Neutrophil (primary cell): ENCODE results near the gene RTN4.

Experiments used
- H3K27ac ChIP-seq: fragments of 200-600 bp; sonication (generic); 2 replicates; pipeline ENCODE4 v1.5.1; 2016; ENCODE audit warnings: mild to moderate bottlenecking, moderate library complexity
- H3K27me3 ChIP-seq: fragments of 200-600 bp; sonication (generic); 2 replicates; pipeline ENCODE4 v1.6.0; 2016; ENCODE audit warnings: mild to moderate bottlenecking
- H3K36me3 ChIP-seq: fragments of 200-600 bp; sonication (generic); 2 replicates; pipeline ENCODE4 v1.5.1; 2017
- H3K4me1 ChIP-seq, 2 experiments: fragments of 200-600 bp in 1 of 2; sonication (generic) in 1 of 2; 1 replicate in 1 of 2; 2 replicates in 1 of 2; pipeline versions ENCODE4 v1.5.1 to v1.6.1; 2013 to 2016; ENCODE audit warnings: low read depth in 1 of 2, low read length in 1 of 2, mild to moderate bottlenecking in 1 of 2, moderate library complexity in 1 of 2; ENCODE audit not compliant: control insufficient read depth in 1 of 2, insufficient read depth in 1 of 2
- H3K4me3 ChIP-seq, 2 experiments: fragments of 200-600 bp in 1 of 2; sonication (generic) in 1 of 2; 1 replicate in 1 of 2; 2 replicates in 1 of 2; pipeline ENCODE4 v1.5.1; 2013 to 2016; ENCODE audit warnings: low read depth in 1 of 2, low read length in 1 of 2, mild to moderate bottlenecking in 1 of 2, moderate library complexity in 1 of 2
- H3K9me3 ChIP-seq: fragments of 200-600 bp; sonication (generic); 2 replicates; pipeline ENCODE4 v1.5.1; 2016
- CTCF ChIP-seq: fragments of 200-600 bp; sonication (generic); IDR thresholded peaks from 2 replicates; pipeline ENCODE4 v1.5.1; 2016; ENCODE audit warnings: antibody characterized with exemption

RTN4 gene

GRCh38 chr2:54952978-54953456, 97.2 kb downstream of the RTN4 start:
- Histone ChIP-seq H3K4me3 (no peak overlapping the region), H3K4me1 (peaks cover 0 to 10% of the 10 kb centered on the region in 2 experiments), H3K27ac (no peak overlapping the region), H3K9me3 (no peaks in the 10 kb centered on the region), H3K27me3 (no peaks in the 10 kb centered on the region), H3K36me3 (no peaks in the 10 kb centered on the region)
- TF ChIP-seq CTCF, result no peak

GRCh38 chr2:54952425-54952824, 97.8 kb downstream of the RTN4 start:
- H3K4me1 ChIP-seq, result peaks cover 0 to 10% of the 10 kb centered on the region in 2 experiments
- no peak for TF ChIP-seq CTCF
- no peaks in the 10 kb centered on the region for H3K27me3 ChIP-seq
- H3K4me3 ChIP-seq, result no peak overlapping the region
- no peaks in the 10 kb centered on the region for H3K36me3 ChIP-seq
- no peak overlapping the region for H3K27ac ChIP-seq
- no peaks in the 10 kb centered on the region for H3K9me3 ChIP-seq

- no peak overlapping the region for H3K4me3 ChIP-seq
- H3K27ac ChIP-seq, result no peak overlapping the region
- no peaks in the 10 kb centered on the region for H3K36me3 ChIP-seq
- no peak for TF ChIP-seq CTCF
- H3K4me1 ChIP-seq, result peaks cover 0 to 8% of the 10 kb centered on the region in 2 experiments
- H3K27me3 ChIP-seq, result no peaks in the 10 kb centered on the region
- H3K9me3 ChIP-seq, result no peaks in the 10 kb centered on the region
Observed at GRCh38 chr2:54950811-54951210, 99.4 kb downstream of the RTN4 start.

GRCh38 chr2:54949431-54949830, 100.8 kb downstream of the RTN4 start:
- no peaks in the 10 kb centered on the region for H3K36me3 ChIP-seq
- no peaks in the 10 kb centered on the region for H3K4me1 ChIP-seq
- H3K9me3 ChIP-seq, result no peaks in the 10 kb centered on the region
- H3K27ac ChIP-seq, result no peak overlapping the region
- no peak for TF ChIP-seq CTCF
- H3K4me3 ChIP-seq, result no peak overlapping the region
- H3K27me3 ChIP-seq, result no peaks in the 10 kb centered on the region

- no peaks in the 10 kb centered on the region for H3K4me1 ChIP-seq
- H3K27me3 ChIP-seq, result no peaks in the 10 kb centered on the region
- no peak overlapping the region for H3K4me3 ChIP-seq
- TF ChIP-seq CTCF, result no peak
- H3K27ac ChIP-seq, result no peak overlapping the region
- no peaks in the 10 kb centered on the region for H3K36me3 ChIP-seq
- no peaks in the 10 kb centered on the region for H3K9me3 ChIP-seq
Observed at GRCh38 chr2:54948120-54948519, 102.1 kb downstream of the RTN4 start.

GRCh38 chr2:54947646-54948045, 102.6 kb downstream of the RTN4 start:
- H3K9me3 ChIP-seq, result no peaks in the 10 kb centered on the region
- no peaks in the 10 kb centered on the region for H3K36me3 ChIP-seq
- TF ChIP-seq CTCF, result no peak
- H3K4me3 ChIP-seq, result no peak overlapping the region
- no peaks in the 10 kb centered on the region for H3K27me3 ChIP-seq
- no peak overlapping the region for H3K27ac ChIP-seq
- H3K4me1 ChIP-seq, result no peaks in the 10 kb centered on the region
